Measurements from ENCODE around the gene CYSLTR2. TPM values are rescaled to one million over a fixed set of nuclear protein-coding genes. Genes with fewer than 3 reads are reported as not detected.
A peak's percentile ranks its signal among the peaks of the same experiment; 100 is the strongest.

CYSLTR2 gene
- total and polyA plus RNA-seq, 2 donors (not counting 1 experiment from before 2014, with no cell fraction given), result 0.03 TPM; not detected in 1

- no peak overlapping the region for H2AFZ ChIP-seq (ENCODE audit: low read length)
- H3K36me3 ChIP-seq (ENCODE audit: control insufficient read depth, insufficient read depth, low read length), result no peaks in the 10 kb centered on the region
- no peak overlapping the region for H3K27ac ChIP-seq (ENCODE audit: insufficient read depth, low read length)
- no peaks in the 10 kb centered on the region for H3K4me1 ChIP-seq (ENCODE audit: control insufficient read depth, extremely low read depth, insufficient read depth, low read length)
- no peaks in the 10 kb centered on the region for H3K79me2 ChIP-seq (ENCODE audit: control insufficient read depth, insufficient read depth, low read length)
- no peak for DNase-seq (ENCODE audit: low read depth in 2 of 2)
- no peak overlapping the region for H3K9ac ChIP-seq (ENCODE audit: insufficient read depth, low read length)
- H3K4me3 ChIP-seq (replicated peaks in 1 of 4; ENCODE audit: control extremely low read depth in 1 of 4, insufficient read depth in 1 of 4, low read depth in 3 of 4, low read length in 4 of 4), result no peak overlapping the region
- H3K4me2 ChIP-seq (ENCODE audit: extremely low read depth, insufficient read depth, low read length), result no peak overlapping the region
- no peaks in the 10 kb centered on the region for H4K20me1 ChIP-seq (ENCODE audit: control insufficient read depth, extremely low read depth, insufficient read depth, low read length)
- H3K27me3 ChIP-seq (ENCODE audit: control insufficient read depth, insufficient read depth, low read length), result no peaks in the 10 kb centered on the region
- no peaks in the 10 kb centered on the region for H3K9me3 ChIP-seq (ENCODE audit: control insufficient read depth, insufficient read depth, low read depth, low read length)
- no peak for TF ChIP-seq EZH2 (IDR thresholded peaks at IDR 0.05; ENCODE audit: low read length, missing control alignments)
- TF ChIP-seq CTCF (conservative IDR thresholded peaks at IDR 0.05 in 1 of 2, IDR thresholded peaks at IDR 0.05 in 1 of 2; ENCODE audit: low read depth in 1 of 2, low read length in 2 of 2), result no peak
Measured at GRCh38 chr13:48729856-48730255, 76.1 kb downstream of the CYSLTR2 start.

- no peaks in the 10 kb centered on the region for H3K79me2 ChIP-seq (ENCODE audit: control insufficient read depth, insufficient read depth, low read length)
- no peaks in the 10 kb centered on the region for H3K27me3 ChIP-seq (ENCODE audit: control insufficient read depth, insufficient read depth, low read length)
- no peaks in the 10 kb centered on the region for H3K4me1 ChIP-seq (ENCODE audit: control insufficient read depth, extremely low read depth, insufficient read depth, low read length)
- peak; percentile 69 to 79 for DNase-seq (ENCODE audit: low read depth in 2 of 2)
- H2AFZ ChIP-seq (ENCODE audit: low read length), result no peak overlapping the region
- TF ChIP-seq EZH2 (IDR thresholded peaks at IDR 0.05; ENCODE audit: low read length, missing control alignments) (no peak), CTCF (conservative IDR thresholded peaks at IDR 0.05 in 1 of 2, IDR thresholded peaks at IDR 0.05 in 1 of 2; ENCODE audit: low read depth in 1 of 2, low read length in 2 of 2) (no peak)
- H3K9ac ChIP-seq (ENCODE audit: insufficient read depth, low read length), result no peak overlapping the region
- H4K20me1 ChIP-seq (ENCODE audit: control insufficient read depth, extremely low read depth, insufficient read depth, low read length), result no peaks in the 10 kb centered on the region
- no peak overlapping the region for H3K27ac ChIP-seq (ENCODE audit: insufficient read depth, low read length)
- H3K4me3 ChIP-seq (replicated peaks in 1 of 4; ENCODE audit: control extremely low read depth in 1 of 4, insufficient read depth in 1 of 4, low read depth in 3 of 4, low read length in 4 of 4), result no peak overlapping the region
- no peaks in the 10 kb centered on the region for H3K36me3 ChIP-seq (ENCODE audit: control insufficient read depth, insufficient read depth, low read length)
- H3K9me3 ChIP-seq (ENCODE audit: control insufficient read depth, insufficient read depth, low read depth, low read length), result no peaks in the 10 kb centered on the region
- no peak overlapping the region for H3K4me2 ChIP-seq (ENCODE audit: extremely low read depth, insufficient read depth, low read length)
Measured at GRCh38 chr13:48731001-48731658, 77.4 kb downstream of the CYSLTR2 start.

GRCh38 chr13:48731957-48732569, 78.3 kb downstream of the CYSLTR2 start:
- H3K9ac ChIP-seq (ENCODE audit: insufficient read depth, low read length), result no peak overlapping the region
- no peak overlapping the region for H2AFZ ChIP-seq (ENCODE audit: low read length)
- H4K20me1 ChIP-seq (ENCODE audit: control insufficient read depth, extremely low read depth, insufficient read depth, low read length), result no peaks in the 10 kb centered on the region
- H3K27me3 ChIP-seq (ENCODE audit: control insufficient read depth, insufficient read depth, low read length), result no peaks in the 10 kb centered on the region
- no peaks in the 10 kb centered on the region for H3K4me1 ChIP-seq (ENCODE audit: control insufficient read depth, extremely low read depth, insufficient read depth, low read length)
- H3K36me3 ChIP-seq (ENCODE audit: control insufficient read depth, insufficient read depth, low read length), result no peaks in the 10 kb centered on the region
- H3K4me3 ChIP-seq (replicated peaks in 1 of 4; ENCODE audit: control extremely low read depth in 1 of 4, insufficient read depth in 1 of 4, low read depth in 3 of 4, low read length in 4 of 4), result no peak overlapping the region
- H3K79me2 ChIP-seq (ENCODE audit: control insufficient read depth, insufficient read depth, low read length), result no peaks in the 10 kb centered on the region
- DNase-seq (ENCODE audit: low read depth in 2 of 2), result no peak
- TF ChIP-seq CTCF (conservative IDR thresholded peaks at IDR 0.05 in 1 of 2, IDR thresholded peaks at IDR 0.05 in 1 of 2; ENCODE audit: low read depth in 1 of 2, low read length in 2 of 2), result peak; percentile 15 to 41
- TF ChIP-seq EZH2 (IDR thresholded peaks at IDR 0.05; ENCODE audit: low read length, missing control alignments), result no peak
- H3K9me3 ChIP-seq (ENCODE audit: control insufficient read depth, insufficient read depth, low read depth, low read length), result no peaks in the 10 kb centered on the region
- H3K27ac ChIP-seq (ENCODE audit: insufficient read depth, low read length), result no peak overlapping the region
- H3K4me2 ChIP-seq (ENCODE audit: extremely low read depth, insufficient read depth, low read length), result no peak overlapping the region

Measured in fibroblast of lung (primary cell).